Stimulated activated CD8-positive, alpha-beta memory T cell treated with anti-CD3 and anti-CD28 coated beads, Interleukin-2, amount 100 ng/mL, for 1 hour (primary cell): ENCODE data around the gene ZBTB11.
"Not testable (repeated sequence)": the region's sequence is repeated elsewhere in the genome, so short reads cannot be mapped to it uniquely, and the experiment has no call there.

Experiments
- DNase-seq, 2 donors: peaks; one replicate each; pipeline ENCODE4 v3.0.0-alpha.2; 2020; ENCODE audit warnings: low read depth in 2 of 2

Gene ZBTB11

DNA sequence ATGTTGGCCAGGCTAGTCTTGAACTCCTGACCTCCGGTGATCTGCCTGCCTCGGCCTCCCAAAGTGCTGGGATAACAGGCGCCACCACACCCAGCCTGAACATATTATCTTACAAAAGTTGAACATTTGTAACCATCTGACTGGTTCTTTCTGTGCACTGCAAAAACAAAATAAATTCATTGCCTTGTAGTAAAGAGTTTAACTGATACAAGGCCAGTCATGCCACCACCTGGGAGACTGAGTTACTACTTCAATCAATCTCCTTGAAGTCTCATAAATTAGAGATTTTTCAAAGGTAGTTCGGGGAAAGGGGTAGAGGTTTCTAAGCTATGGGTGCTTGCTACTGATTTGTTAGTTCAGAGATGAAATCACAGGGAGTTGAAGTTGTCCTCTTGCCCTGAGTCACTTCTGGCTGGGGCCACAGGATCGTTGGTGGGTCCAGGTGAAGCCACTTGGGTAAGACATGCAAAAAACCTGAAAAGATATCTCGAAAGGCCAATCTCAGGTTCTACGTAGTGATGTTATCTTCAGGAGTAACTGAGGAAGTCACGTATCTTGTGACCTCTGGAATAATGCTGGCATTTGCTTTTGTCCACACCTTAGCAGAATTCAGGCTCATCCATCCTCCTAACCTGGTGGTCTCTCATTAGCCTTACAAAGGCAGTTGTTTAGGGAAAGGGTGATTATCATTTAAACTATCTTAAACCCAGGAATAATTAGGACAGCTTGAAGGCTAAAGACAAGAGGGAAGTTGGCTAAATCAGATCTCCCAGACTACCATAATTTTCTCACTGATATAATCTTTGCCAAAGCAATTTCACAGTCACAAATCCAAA lies 33.7 kb downstream of the ZBTB11 start:
- no peak for DNase-seq

DNA sequence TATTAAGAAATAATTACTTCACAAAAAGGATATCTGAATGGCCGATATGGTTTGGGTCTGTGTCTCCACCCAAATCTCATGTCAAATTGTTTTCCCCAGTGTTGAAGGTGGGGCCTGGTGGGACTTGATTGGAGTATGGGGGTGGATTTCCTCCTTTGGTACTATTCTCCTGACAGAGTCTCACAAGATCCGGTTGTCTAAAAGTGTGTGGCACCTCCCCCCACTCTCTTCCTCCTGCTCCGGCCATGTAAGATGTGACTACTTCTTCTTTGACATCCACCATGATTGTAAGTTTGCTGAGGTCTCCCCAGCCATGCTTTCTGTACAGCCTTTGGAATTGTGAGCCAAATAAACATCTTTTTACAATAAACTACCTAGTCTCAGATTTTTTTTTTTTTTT lies 34.5 kb downstream of the ZBTB11 start:
- DNase-seq, result no peak

DNA sequence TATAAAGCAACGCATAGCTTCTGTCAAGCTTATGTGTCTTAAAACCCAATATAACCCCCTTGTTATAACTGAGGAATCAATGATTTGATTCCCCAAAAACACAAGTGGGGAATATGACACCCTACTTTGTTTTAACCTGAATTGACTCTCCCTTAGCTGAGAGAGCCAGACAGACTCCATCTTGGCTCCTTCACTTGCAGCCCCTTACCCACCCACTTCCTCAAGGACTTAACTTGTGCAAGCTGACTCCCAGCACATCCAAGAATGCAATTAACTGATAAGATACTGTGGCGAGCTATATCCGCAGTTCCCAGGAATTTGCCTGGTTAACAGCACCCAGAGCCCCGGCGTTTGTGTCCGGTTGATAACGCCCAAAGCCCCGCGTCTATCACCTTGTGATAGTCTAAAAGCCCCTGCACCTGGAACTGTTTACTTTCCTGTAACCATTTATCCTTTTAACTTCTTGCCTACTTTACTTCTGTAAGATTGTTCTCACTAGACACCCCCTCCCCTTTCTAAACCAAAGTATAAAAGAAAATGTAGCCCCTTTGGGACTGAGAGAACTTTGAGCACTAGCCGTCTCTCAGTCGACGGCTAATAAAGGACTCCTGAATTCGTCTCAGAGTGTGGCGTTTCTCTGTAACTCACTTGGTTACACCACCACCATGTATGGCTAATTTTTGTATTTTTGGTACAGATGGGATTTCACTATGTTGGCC lies 35.4 kb downstream of the ZBTB11 start:
- not testable (repeated sequence) for DNase-seq

DNA sequence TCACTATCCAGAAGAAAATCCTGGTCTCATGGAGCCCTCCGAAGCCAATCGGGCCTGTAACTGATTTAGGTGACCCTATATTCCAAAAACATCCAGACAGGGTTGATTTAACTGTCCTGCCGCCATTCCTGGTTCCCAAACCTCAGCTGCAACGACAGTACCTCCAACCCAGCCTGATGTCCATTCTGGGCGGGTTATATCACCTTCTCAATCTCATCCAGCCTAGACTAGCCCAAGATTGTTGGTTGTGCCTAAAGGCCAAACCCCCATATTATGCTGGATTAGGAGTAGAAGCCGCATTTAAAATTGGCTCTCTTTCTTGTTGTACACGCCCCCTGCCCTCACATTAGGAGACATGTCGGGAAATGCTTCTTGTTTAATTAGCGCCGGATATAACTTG lies 36.7 kb downstream of the ZBTB11 start:
- DNase-seq, result no peak

DNA sequence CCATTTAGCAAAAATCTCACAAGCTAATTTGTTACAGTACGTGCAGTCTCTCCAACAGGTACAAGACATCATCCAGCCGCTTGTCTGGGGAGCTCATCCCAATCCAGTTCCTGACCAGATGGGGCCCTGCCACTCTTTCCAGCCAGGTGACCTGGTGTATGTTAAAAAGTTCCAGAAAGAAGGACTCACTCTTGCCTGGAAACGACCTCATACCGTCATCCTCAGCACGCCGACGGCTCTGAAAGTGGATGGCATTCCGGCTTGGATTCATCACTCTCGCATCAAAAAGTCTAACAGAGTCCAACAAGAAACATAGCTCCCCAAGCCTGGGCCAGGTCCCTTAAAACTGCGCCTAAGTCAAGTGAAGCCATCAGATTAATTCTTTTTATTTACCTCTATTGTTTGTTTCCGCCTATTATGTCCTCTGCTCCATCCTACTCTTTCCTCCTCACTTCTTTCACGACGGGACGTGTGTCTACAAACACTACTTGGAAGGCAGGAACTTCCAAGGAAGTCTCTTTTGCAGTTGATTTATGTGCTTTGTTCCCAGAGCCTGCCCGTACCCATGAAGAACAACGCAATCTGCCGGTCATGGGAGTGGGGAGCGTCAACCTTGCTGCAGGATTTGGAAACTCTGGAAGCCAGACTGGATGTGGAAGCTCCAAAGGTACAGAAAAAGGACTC lies 37.5 kb downstream of the ZBTB11 start:
- no peak for DNase-seq

DNA sequence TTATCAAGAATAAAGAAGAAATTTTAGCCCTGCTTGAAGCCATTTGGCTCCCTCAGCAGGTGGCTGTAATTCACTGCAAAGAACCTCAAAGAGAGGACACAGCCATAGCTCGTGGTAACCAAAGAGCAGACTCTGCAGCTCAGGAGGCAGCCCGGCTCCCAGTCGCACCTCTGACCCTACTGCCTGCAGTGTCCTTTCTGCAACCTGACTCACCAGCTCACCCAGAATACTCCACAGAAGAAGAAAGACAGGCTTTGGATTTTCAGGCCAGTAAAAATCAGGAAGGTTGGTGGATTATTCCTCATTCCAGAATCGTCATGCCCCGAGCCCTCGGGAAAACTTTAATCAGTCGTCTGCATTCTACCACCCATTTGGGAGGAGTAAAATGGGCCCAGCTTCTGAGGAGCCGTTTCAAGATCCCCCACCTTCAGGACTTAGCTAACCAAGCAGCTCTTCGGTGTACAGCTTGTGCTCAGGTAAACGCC lies 38.6 kb downstream of the ZBTB11 start:
- no peak for DNase-seq

DNA sequence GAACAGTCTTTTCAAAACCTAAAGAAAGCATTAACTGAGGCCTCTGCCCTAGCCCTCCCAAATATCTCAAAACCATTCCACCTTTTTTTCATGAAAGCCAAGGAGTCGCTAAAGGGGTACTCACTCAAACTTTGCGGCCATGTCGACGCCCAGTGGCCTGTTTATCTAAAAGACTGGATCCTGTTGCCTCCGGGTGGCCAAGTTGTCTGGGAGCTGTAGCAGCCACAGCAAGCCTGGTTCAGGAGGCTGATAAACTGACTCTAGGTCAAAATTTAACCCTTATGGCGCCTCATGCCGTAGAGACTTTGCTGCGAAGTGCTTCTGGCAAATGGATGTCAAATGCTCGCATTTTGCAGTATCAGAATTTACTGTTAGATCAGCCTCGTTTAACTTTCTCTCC lies 39.5 kb downstream of the ZBTB11 start:
- no peak for DNase-seq

DNA sequence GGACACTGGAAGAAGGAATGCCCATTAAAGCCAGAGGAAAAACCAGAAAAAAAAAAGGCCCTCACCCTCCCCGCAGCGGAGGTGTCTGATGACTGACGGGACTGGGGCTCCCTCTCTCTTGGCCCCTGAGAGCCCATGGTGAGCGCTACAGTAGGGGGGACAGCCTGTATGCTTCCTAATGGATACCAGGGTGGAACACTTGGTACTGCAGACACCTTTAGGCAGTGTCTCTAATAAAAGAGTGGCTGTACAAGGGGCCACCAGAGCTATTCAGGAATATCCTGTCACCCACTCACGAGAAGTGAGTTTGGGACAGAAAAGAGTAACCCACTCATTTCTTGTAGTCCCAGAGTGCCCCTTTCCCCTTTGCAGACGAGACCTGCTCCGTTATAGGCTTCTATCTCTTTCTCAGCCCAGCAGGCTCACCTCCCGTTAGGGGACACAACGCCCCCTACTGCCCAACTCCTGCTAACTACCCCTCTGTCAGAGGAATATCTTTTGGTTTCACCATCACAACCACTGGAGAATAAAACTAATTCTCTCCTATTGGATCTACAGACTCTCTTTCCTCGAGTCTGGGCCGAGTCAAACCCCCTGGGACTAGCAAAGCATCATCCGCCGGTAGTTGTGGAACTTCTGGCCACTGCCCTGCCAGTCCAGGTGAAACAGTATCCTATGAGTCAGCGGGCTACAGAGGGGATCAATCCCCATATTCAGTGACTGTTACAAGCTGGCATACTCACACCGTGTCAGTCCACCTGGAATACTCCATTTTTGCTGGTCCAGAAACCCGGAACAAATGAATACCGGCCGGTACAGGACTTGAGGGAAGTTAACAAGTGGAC lies 40.8 kb downstream of the ZBTB11 start:
- DNase-seq, result peak; percentile 20 to 53

DNA sequence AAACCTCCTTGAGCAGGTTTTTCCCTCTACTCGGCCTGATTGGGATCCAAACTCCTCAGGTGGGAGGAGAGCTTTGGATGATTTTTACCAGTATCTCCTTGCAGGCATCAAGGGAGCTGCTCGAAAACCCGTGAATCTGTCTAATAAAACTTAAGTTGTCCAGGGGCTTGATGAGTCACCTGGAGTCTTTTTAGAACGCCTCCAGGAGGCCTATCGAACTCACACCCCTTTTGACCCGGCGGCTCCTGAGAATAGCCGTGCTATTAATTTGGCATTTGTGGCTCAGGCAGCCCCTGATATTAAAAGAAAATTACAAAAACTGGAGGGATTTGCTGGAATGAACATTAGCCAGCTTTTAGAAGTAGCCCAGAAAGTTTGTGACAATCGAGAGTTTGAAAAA lies 41.6 kb downstream of the ZBTB11 start:
- DNase-seq, result no peak

DNA sequence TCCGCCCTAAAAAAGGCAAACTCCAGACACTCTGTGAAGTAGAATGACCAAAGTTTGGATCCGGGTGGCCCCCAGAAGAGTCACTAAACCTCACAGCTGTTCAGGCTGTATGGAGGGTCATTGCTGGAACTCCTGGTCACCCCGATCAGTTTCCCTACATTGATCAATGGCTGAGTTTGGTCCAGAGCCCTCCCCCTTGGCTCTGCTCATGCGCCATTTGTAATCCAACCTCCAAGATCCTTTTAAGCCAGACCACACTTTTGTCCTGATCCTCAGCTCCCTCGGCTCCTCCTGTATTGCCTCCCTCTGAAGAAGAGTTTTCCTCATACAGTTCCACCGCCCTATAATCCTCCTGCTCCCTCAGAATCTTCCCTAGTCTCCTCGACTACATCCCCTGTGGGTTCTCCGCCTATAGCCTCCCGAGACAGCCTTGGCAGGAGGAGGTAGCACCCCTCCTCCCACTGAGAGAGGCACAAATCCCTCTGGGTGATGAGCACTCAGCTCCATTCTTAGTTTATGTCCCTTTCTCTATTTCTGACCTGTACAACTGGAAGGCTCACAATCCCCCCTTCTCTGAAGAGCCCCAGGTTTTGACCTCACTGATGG lies 42.2 kb downstream of the ZBTB11 start:
- DNase-seq, result no peak

DNA sequence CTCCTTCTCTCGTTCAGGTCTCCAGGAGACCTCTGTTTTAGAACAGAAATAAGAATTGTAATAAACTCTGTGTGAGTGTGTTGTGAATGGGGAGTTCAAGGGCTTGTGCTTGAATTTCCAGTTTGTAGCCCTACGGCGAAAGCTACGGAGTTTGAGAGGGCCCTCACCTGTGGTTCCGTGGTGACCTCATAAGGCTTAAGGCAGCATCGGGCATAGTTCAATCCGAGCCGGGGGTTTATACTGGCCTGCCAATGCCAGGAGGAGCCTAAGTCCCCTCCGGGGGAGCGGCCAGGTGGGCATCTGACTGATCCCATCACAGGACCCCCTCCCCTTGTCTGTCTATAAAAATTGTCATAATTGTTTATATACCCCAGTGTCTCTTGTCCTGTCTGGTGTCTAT lies 43.7 kb downstream of the ZBTB11 start:
- DNase-seq, result no peak

DNA sequence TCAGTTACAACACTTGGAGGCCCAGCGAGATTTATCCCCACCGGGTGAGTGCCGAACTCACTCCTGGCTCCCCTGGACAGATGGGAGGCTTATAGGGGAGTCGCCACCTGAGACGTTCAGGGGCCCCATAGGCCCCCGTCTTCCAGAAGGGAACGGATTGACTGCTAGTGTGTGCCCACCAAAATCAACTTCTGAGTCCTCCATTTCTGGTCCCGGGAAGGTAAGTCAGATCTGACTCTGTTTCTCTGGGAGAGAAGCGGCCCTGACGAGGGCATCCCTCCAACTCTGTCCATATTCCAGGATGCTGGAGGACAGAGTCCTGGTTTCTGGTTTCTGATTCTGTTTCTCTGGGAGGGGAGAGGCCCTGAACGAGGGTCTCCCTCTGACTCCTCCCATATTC lies 44.3 kb downstream of the ZBTB11 start:
- DNase-seq, result no peak

DNA sequence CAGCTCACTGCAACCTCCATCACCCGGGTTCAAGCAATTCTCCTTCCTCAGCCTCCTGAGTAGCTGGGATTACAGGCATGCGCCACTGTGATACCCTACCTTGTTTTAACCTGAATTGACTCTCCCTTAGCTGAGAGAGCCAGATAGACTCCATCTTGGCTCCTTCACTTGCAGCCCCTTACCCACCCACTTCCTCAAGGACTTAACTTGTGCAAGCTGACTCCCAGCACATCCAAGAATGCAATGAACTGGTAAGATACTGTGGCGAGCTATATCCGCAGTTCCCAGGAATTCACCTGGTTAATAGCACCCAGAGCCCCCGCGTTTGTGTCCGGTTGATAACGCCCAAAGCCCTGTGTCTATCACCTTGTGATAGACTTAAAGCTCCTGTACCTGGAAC lies 45.0 kb downstream of the ZBTB11 start:
- DNase-seq, result not testable (repeated sequence)

DNA sequence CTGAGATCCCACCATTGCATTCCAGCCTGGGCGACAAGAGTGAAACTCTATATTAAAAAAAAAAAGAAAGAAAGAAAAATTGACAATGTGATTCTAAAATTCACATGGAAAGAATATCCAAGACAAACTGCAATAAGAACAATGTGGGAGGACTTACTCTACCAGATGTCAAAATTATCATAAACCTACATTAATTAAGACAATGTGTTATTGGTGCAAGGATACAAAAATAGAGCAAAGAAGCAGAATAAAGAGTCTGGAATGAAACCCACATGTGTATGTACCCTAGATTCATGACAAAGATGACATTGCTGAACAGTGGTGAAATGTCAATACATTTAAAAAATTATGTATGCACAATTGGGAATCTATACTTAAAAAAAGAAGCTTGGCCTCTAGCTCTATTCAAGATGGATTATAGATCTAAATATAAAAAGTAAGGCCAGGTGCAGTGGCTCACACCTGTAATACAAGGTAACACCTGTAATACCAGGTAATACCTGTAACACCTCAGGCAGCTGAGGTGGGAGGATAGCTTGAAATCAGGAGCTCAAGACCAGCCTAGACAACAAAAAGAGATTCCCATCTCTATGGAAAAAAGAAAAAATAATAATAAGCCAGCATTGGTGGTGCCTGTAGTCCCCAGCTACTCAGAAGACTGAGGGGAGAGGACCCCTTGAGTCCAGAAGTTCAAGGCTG lies 45.7 kb downstream of the ZBTB11 start:
- DNase-seq, result no peak

DNA sequence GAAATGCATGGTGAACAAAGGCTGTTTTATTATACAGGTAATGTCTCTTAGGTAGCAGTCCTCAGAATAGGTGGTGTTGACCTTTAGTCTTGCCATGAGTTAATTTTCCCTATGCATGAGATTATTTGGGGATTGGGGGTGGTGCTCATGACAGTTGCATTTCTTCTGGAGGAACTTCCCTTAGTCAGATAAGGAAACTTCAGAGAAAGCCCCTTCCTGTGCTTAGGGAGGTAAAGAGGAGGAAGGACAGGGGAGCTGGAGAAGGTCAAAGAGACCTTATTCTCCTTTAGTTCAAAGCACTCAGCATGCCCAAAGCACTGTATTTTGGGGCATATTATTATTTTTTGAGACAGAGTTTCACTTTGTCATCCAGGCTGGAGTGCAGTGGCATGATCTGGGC lies 47.7 kb downstream of the ZBTB11 start:
- DNase-seq, result no peak

DNA sequence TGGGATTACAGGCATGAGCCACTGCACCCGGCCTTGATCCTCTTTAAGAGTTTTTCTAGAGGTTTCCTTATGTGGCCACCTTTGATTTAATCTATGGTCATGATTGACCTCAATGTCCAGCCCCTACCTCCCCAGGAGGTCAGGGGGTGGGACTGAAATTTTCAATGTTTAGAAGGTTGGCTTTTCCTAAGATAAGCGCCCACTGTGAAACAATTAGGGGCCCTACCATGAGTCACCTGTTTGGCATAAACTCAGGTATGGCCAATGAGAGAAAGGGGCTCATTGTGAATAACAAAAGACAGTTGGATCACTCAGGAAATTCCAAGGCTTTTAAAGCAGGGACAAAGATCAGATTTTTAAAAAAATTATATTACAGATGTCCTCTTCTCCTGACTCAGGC lies 51.1 kb downstream of the ZBTB11 start:
- DNase-seq, result no peak

DNA sequence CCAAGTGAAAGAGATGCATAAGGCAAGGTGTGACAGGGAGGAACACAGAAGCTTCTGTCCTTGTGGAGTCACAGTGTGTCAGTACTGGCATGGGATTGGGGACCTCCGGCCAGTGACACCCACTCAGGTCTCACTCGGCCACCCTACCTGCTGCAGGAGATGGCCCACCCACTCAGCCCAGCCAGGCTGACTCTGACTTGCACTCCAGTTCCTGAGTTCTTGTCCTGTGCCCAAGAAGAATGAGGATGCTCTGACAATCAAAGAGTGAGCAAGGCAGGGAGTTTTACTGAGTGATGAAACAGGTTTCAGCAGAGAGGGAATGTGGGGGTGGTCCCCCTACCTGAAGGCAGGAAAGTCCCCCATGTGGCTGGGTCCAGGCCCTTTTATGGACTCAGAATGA lies 52.1 kb downstream of the ZBTB11 start:
- DNase-seq, result no peak

DNA sequence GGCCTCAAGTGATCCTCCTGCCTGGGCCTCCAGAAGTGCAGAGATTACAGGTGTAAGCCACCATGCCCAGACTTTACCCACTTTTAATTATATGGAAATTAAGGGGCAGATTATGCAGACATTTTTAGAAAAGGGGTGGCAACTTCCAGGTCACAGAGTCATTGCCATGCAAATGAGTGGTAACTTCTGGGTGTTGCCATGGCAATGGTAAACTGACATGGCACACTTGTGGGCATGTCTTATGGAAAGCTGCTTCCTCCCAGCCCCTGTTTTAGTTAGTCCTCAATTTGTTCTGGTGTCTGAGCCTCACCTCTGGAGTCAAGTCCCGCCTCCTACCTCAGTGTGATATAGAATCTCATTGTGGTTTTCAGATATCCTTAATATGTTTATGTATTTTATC lies 53.3 kb downstream of the ZBTB11 start:
- no peak for DNase-seq

DNA sequence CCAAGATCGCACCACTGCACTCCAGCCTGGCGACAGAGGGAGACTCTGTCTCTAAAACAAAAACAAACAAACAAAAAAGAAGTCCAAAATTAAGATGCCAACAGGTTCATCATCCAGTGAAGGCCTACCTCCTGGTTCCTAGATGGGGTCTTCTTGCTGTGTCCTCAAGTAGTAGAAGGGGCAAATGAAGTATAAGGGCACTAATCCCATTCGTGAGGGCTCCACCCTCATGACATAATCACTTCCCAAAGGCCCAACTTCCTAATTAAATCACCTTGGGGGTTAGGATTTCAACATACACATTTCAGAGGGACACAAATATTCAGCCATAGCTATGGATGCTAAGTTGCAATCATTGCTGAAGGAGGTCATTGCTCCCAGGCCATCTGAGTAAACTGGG lies 57.2 kb downstream of the ZBTB11 start:
- no peak for DNase-seq

DNA sequence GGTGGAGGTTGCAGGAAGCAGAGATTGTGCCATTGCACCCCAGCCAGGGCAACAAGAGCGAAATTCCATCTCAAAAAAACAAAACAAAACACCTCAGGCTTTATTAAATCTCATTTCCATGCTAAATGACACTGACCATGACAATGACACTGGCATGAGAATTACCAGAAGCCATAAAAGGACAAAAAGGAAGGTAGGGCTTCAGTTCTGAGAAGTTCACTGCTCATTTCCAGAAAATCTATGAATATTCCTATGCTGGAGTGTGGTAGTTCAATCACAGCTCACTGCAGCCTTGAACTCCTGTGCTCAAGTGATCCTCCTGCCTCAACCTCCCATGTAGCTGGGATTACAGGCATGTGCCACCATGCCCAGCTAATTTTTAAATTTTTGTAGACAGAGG lies 58.2 kb downstream of the ZBTB11 start:
- no peak for DNase-seq

DNA sequence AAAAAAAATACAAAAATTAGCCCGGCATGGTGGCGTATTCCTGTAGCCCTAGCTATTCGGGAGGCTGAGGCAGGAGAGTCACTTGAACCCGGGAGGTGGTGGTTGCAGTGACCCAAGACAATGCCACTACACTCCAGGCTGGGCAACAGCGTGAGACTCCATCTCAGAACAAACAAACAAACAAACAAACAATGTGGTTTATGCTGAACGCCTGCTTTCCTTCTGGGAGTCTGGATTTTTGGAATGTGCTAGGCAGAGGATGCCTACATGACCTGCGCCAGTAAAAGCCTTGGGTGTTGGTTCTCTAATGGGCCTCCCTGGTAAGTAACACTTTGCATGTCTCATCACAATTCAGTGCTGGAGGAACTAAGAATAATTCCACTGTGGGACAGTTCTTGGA lies 59.5 kb downstream of the ZBTB11 start:
- DNase-seq, result no peak
